H1 (cell line): Measurements from ENCODE around the gene FLOT1. TPM values are rescaled to one million over a fixed set of nuclear protein-coding genes. Genes with fewer than 3 reads are reported as not detected.

ENCODE experiments used
- CTCF ChIA-PET: fragments of 300-600 bp; sonication (Branson Sonifier 250); formaldehyde crosslinking; loops from one replicate; lab custom pipeline; 2021; ENCODE audit not compliant: partially characterized antibody; lab: Charles Lee
- POLR2A ChIA-PET: fragments of 300-600 bp; sonication (Branson Sonifier 250); formaldehyde crosslinking; loops from one replicate; lab custom pipeline; 2021; ENCODE audit warnings: inconsistent platforms; ENCODE audit not compliant: partially characterized antibody; lab: Charles Lee
- DNase-seq, 2 experiments: peaks; one replicate each; pipeline versions ENCODE4 v3.0.0 to v3.0.0-alpha.2; 2010 to 2022; ENCODE audit warnings: low spot score in 2 of 2, low read depth in 1 of 2, mixed read lengths in 1 of 2
- FAIRE-seq: peaks from 2 replicates; lab custom pipeline; 2011; peaks lifted over from hg19 to GRCh38; lab: Jason Lieb, UNC
- H2AFZ ChIP-seq: 2 replicates; pipeline ENCODE4 v1.8.1; 2012; ENCODE audit warnings: low read length, inconsistent platforms
- H2AK5ac ChIP-seq: 2 replicates; pipeline ENCODE4 v1.6.1; 2013; ENCODE audit warnings: low read depth, low read length
- H2BK120ac ChIP-seq: replicated peaks from 2 replicates; pipeline ENCODE3; 2013; ENCODE audit warnings: low read depth, low read length, inconsistent platforms
- H2BK12ac ChIP-seq: 2 replicates; pipeline ENCODE4 v1.6.1; 2013; ENCODE audit warnings: low read depth, low read length
- H2BK15ac ChIP-seq: 2 replicates; pipeline ENCODE4 v1.6.1; 2013; ENCODE audit warnings: low read length
- H2BK20ac ChIP-seq: 2 replicates; pipeline ENCODE4 v1.6.1; 2013; ENCODE audit warnings: low read length
- H2BK5ac ChIP-seq: 2 replicates; pipeline ENCODE4 v1.6.1; 2013; ENCODE audit warnings: low read depth, low read length
- H3K14ac ChIP-seq: 2 replicates; pipeline ENCODE4 v1.6.1; 2013; ENCODE audit warnings: inconsistent platforms; ENCODE audit not compliant: insufficient read length
- H3K18ac ChIP-seq: 2 replicates; pipeline ENCODE4 v1.6.1; 2013; ENCODE audit warnings: low read length; ENCODE audit errors: extremely low read depth
- H3K23ac ChIP-seq: 2 replicates; pipeline ENCODE4 v1.6.1; 2013; ENCODE audit warnings: inconsistent platforms; ENCODE audit not compliant: insufficient read length
- H3K23me2 ChIP-seq: 2 replicates; pipeline ENCODE4 v1.6.1; 2013; ENCODE audit warnings: low read depth, low read length
- H3K27ac ChIP-seq: 2 replicates; pipeline ENCODE4 v1.6.1; 2011; ENCODE audit warnings: low read depth, low read length, inconsistent platforms
- H3K27me3 ChIP-seq, 4 experiments: replicated peaks in 1 of 4; 1 replicate in 1 of 4; 2 replicates in 3 of 4; pipeline versions ENCODE4 v1.6.1 to v1.8.1; 2011 to 2013; ENCODE audit warnings: low read length in 3 of 4, mild to moderate bottlenecking in 3 of 4, inconsistent platforms in 2 of 4, mixed read lengths in 2 of 4, moderate library complexity in 1 of 4; ENCODE audit not compliant: control insufficient read depth in 3 of 4, insufficient read depth in 3 of 4; ENCODE audit errors: extremely low read depth in 1 of 4
- H3K36me3 ChIP-seq, 4 experiments: 2 replicates each; pipeline versions ENCODE4 v1.6.1 to v1.8.1; 2011 to 2013; ENCODE audit warnings: mild to moderate bottlenecking in 4 of 4, low read length in 3 of 4, moderate library complexity in 2 of 4, control low read depth in 1 of 4, inconsistent platforms in 1 of 4; ENCODE audit not compliant: insufficient read depth in 4 of 4, control insufficient read depth in 2 of 4
- H3K4ac ChIP-seq: replicated peaks from 2 replicates; pipeline ENCODE3; 2013; ENCODE audit warnings: low read length, low read depth, mixed read lengths, inconsistent platforms; ENCODE audit not compliant: insufficient read length
- H3K4me1 ChIP-seq, 4 experiments: replicated peaks in 1 of 4; 1 replicate in 1 of 4; 2 replicates in 3 of 4; pipeline versions ENCODE4 v1.6.1 to v1.8.1; 2011 to 2013; ENCODE audit warnings: low read length in 3 of 4, inconsistent platforms in 2 of 4, mixed read lengths in 1 of 4; ENCODE audit not compliant: insufficient read depth in 4 of 4, control insufficient read depth in 3 of 4
- H3K4me2 ChIP-seq, 2 experiments: 2 replicates each; pipeline versions ENCODE4 v1.6.1 to v1.8.1; 2011 to 2013; ENCODE audit warnings: low read depth in 2 of 2, low read length in 2 of 2, control low read depth in 1 of 2, inconsistent platforms in 1 of 2, mild to moderate bottlenecking in 1 of 2; ENCODE audit not compliant: insufficient read depth in 1 of 2
- H3K4me3 ChIP-seq, 4 experiments: fragments of 200-600, 300-600 bp in 1 of 4; sonication (generic), shearing (Covaris generic), sonication (Bioruptor Twin) in 1 of 4; 2 replicates each; pipeline versions ENCODE4 v1.5.1 to v1.8.1; 2011 to 2016; ENCODE audit warnings: low read length in 4 of 4, low read depth in 3 of 4, control low read depth in 2 of 4, inconsistent platforms in 2 of 4, mild to moderate bottlenecking in 2 of 4, mixed read lengths in 1 of 4, moderate library complexity in 1 of 4; ENCODE audit not compliant: insufficient read depth in 2 of 4; ENCODE audit errors: extremely low read depth in 1 of 4
- H3K56ac ChIP-seq: replicated peaks from 2 replicates; pipeline ENCODE3; 2013; ENCODE audit warnings: low read depth, mild to moderate bottlenecking, mixed read lengths, low read length, inconsistent platforms; ENCODE audit not compliant: insufficient read length
- H3K79me1 ChIP-seq: 2 replicates; pipeline ENCODE4 v1.6.1; 2013; ENCODE audit warnings: low read depth, low read length, control low read depth
- H3K79me2 ChIP-seq, 2 experiments: 2 replicates each; pipeline versions ENCODE4 v1.6.1 to v1.8.1; 2012 to 2013; ENCODE audit warnings: low read length in 2 of 2, mild to moderate bottlenecking in 2 of 2, inconsistent platforms in 1 of 2; ENCODE audit not compliant: insufficient read depth in 2 of 2, control insufficient read depth in 1 of 2
- H3K9ac ChIP-seq, 4 experiments: replicated peaks in 1 of 4; 1 replicate in 1 of 4; 2 replicates in 3 of 4; pipeline versions ENCODE4 v1.6.1 to v1.8.1; 2011 to 2013; ENCODE audit warnings: low read depth in 3 of 4, low read length in 3 of 4, control low read depth in 2 of 4, mild to moderate bottlenecking in 2 of 4, moderate library complexity in 2 of 4, inconsistent platforms in 1 of 4; ENCODE audit errors: extremely low read depth in 1 of 4
- H3K9me3 ChIP-seq, 2 experiments: 2 replicates each; pipeline versions ENCODE4 v1.6.1 to v1.8.1; 2012 to 2013; ENCODE audit warnings: mild to moderate bottlenecking in 2 of 2, moderate library complexity in 2 of 2, control low read depth in 1 of 2, inconsistent platforms in 1 of 2, low read depth in 1 of 2, low read length in 1 of 2, mixed read lengths in 1 of 2; ENCODE audit not compliant: insufficient read depth in 2 of 2
- H4K20me1 ChIP-seq, 2 experiments: replicated peaks in 1 of 2; 2 replicates each; pipeline versions ENCODE3 to v1.8.1; 2011 to 2013; ENCODE audit warnings: inconsistent platforms in 2 of 2, low read length in 2 of 2, mild to moderate bottlenecking in 1 of 2; ENCODE audit not compliant: insufficient read depth in 2 of 2, control insufficient read depth in 1 of 2
- H4K5ac ChIP-seq: 2 replicates; pipeline ENCODE4 v1.6.1; 2013; ENCODE audit warnings: low read length, low read depth, mixed read lengths, inconsistent platforms; ENCODE audit not compliant: insufficient read length
- H4K8ac ChIP-seq: 2 replicates; pipeline ENCODE4 v1.8.0; 2013; ENCODE audit warnings: mild to moderate bottlenecking, moderate library complexity, low read length, inconsistent platforms; ENCODE audit not compliant: insufficient read depth; ENCODE audit errors: extremely low read depth
- H4K91ac ChIP-seq: replicated peaks from 2 replicates; pipeline ENCODE3; 2013; ENCODE audit warnings: low read length, mixed read lengths, inconsistent platforms; ENCODE audit not compliant: insufficient read length
- CHD2 ChIP-seq: IDR thresholded peaks from 2 replicates; pipeline ENCODE4 v1.6.1; 2012; ENCODE audit warnings: low read length, improper control_type of control experiment
- whole genome bisulfite sequencing, 2 experiments: shearing (Covaris generic) in 1 of 2; methylation state at CpG; one replicate each; pipeline versions ENCODE4 v1.1.6 to v1.1.7; 2013 to 2015; ENCODE audit warnings: low lambda C conversion rate in 2 of 2, mixed read lengths in 2 of 2, inconsistent platforms in 1 of 2, low coverage in 1 of 2, missing lambda C conversion rate in 1 of 2; ENCODE audit not compliant: insufficient replicate concordance in 2 of 2, insufficient coverage in 1 of 2, insufficient read length in 1 of 2; ENCODE audit errors: extremely low coverage in 1 of 2, missing lambda C conversion rate in 1 of 2; 5-methylcytosine and 5-hydroxymethylcytosine counted together
- polyA plus RNA-seq, 7 experiments: library from polyadenylated mRNA; depleted of rRNA in 3 of 7; stranded (reverse) in 5 of 7; unstranded in 2 of 7; fragments of >200 nt in 5 of 7; fragments of 200-250 nt in 2 of 7; gene quantifications; 1 replicate in 5 of 7; 2 replicates in 1 of 7; 4 replicates in 1 of 7; pipeline versions ENCODE4 v1.2.1 to v1.2.3, GENCODE V29; 2011 to 2013; ENCODE audit warnings: missing spikeins in 2 of 7, mixed read lengths in 2 of 7
- total RNA-seq: library from RNA; stranded (reverse); fragmentation: NEBNext Ultra II Directional; extraction: Animal tissue kit (Norgen Biotek cat#: 25700); gene quantifications from 2 replicates; pipeline ENCODE4 v1.2.1, GENCODE V29; 2021
- TF ChIP-seq, protein P1 (sequence below): IDR thresholded peaks from 2 replicates; pipeline ENCODE4 v1.6.1; 2011; ENCODE audit warnings: low read depth, mild to moderate bottlenecking, low read length; ENCODE audit not compliant: insufficient read depth

FLOT1 gene
- total and polyA plus RNA-seq, 2 of the 8 experiments (the other 6 are each of a cell fraction or from before 2014, with no cell fraction given), result 87.5 to 88.1 TPM

DNA sequence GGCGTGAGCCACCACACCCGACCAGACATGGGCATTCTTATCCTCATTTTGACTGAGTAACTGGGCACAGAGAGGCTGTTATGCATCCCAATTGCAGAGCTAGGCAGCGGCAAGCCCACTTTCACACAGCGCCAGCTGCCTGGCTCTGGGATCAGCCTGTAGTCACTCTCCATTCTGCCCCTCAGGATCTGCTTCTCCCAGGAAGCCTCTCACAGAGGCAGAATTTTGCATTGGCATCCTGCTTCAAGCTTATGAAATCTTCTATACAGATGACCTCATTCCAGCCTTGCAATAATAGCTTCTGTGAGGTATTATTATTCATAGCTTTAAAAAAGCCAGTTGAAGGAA lies 38.9 kb upstream of the FLOT1 start:
- Histone ChIP-seq H3K23ac (no peak overlapping the region), H2AFZ (no peak overlapping the region), H3K18ac (no peak overlapping the region), H4K5ac (no peak overlapping the region), H3K14ac (no peak overlapping the region), H3K23me2 (no peaks in the 10 kb centered on the region), H2BK120ac (no peak overlapping the region), H3K9me3 (no peaks in the 10 kb centered on the region), H3K9ac (no peak overlapping the region), H3K56ac (no peak overlapping the region), H3K27me3 (0 out of 7 replicates have a peak, but pooled peaks cover 0 to 3% (median 0%) of the 10 kb centered on the region in 4 experiments), H2BK5ac (no peak overlapping the region), H3K27ac (no peak overlapping the region), H3K79me2 (no peaks in the 10 kb centered on the region), H2BK12ac (no peak overlapping the region), H3K4me1 (no peaks in the 10 kb centered on the region), H4K8ac (no peak overlapping the region), H2AK5ac (no peak overlapping the region), H2BK20ac (no peak overlapping the region), H3K79me1 (no peaks in the 10 kb centered on the region), H3K36me3 (no peaks in the 10 kb centered on the region), H3K4ac (no peak overlapping the region), H3K4me2 (no peak overlapping the region), H4K91ac (no peak overlapping the region), H2BK15ac (no peak overlapping the region), H4K20me1 (no peaks in the 10 kb centered on the region), H3K4me3 (no peak overlapping the region)
- TF ChIP-seq, protein P1, sequence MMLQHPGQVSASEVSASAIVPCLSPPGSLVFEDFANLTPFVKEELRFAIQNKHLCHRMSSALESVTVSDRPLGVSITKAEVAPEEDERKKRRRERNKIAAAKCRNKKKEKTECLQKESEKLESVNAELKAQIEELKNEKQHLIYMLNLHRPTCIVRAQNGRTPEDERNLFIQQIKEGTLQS, result no peak
- no peak for TF ChIP-seq CHD2
- no peak for FAIRE-seq
- CTCF ChIA-PET, result interaction anchor here (0.6 to 1.3 kb wide), 4 partner anchors 9 to 712 kb away, joined by 3 to 5 read pairs (median 3); partner anchors contain the start of gene VARS2
- POLR2A ChIA-PET, result interaction anchor here (0.6 to 2.5 kb wide), 3 partner anchors 9 to 319 kb away, joined by 3 to 6 read pairs (median 3); partner anchors contain the start of gene TUBB
- 81% methylated on average over 4 of the region's 4 CpGs; no CpG with 5 or more reads in 1 of the 2 experiments for WGBS, 2 experiments
- no peak for DNase-seq
